ENCODE results near the gene LRP5. TPM values are rescaled to one million over a fixed set of nuclear protein-coding genes. Genes with fewer than 3 reads are reported as not detected.
A peak's percentile ranks its signal among the peaks of the same experiment; 100 is the strongest.

The LRP5 gene
- total RNA-seq, 1 experiment from 2014 or later: 48.8 TPM

DNA sequence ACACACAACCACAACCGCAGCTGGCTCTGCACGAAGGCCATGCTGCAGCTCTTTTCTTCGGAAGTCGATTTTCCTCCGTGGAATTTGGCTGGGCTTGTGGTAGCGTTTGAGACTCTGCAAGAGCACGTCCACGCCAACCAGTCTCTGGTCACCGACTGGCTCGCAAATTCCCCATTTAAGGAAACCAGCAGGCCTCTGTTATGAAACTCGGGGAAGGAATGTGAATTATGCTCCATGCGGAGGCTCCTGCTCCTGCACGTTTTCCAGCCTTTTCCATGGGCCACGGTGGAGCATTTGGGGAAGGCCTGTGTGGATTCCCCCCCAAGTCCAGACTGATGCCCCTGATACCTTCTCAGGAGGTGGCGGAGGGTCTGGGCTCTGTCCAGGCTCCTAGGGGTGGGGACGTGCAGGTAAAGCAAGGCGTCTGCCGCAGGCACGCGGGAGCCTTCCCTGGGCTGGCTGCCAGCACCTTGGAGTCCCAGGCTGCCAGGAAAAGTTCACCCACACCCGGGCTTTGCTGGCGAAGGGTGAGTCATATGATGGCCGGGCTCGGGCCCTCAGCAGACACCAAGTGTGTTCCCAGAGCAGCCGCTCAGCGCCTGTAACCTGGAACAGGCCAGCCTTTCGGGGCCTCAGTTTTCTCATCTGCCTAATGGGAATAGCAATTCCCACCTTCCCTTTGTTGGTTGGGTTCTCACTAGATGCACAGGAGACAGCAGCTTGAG, 41.9 kb downstream of the LRP5 start:
- POLR2A ChIA-PET: no interaction called here

DNA sequence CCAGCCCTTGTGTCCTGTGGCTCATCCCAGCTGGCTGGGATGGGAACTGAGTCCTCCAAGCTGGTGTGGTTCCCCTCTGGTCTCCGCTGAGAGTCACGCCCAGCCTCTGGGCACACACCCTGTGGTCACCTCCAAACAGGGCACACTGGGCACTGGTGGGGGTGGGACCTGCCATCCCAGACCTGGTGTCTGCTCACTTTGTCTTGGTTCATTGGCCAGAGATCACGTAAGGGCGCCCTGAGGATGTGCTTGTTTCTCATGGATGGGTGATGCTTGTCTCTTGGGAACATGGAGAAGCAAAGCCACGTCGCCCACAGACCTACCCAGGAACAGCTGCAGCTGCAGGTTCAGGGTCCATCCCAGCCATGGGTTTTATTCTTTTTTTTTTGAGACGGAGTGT, 43.1 kb downstream of the LRP5 start:
- ATAC-seq: no peak
- Mint-ChIP-seq H3K4me3 (no peak overlapping the region), H3K27ac (no peak overlapping the region), H3K36me3 (peaks cover 44% of the 10 kb centered on the region), H3K4me1 (peaks cover 9% of the 10 kb centered on the region), H3K9me3 (peaks cover 12% of the 10 kb centered on the region), H3K27me3 (ENCODE audit: low read depth) (no peaks in the 10 kb centered on the region)
- no peak for DNase-seq (ENCODE audit: low spot score)
- no peak for TF ChIP-seq TEAD1 (CRISPR knock-in tag; IDR thresholded peaks at IDR 0.05)
- no peak for TF ChIP-seq ZNF138 (CRISPR knock-in tag; conservative IDR thresholded peaks at IDR 0.05)
- TF ChIP-seq, protein P1, sequence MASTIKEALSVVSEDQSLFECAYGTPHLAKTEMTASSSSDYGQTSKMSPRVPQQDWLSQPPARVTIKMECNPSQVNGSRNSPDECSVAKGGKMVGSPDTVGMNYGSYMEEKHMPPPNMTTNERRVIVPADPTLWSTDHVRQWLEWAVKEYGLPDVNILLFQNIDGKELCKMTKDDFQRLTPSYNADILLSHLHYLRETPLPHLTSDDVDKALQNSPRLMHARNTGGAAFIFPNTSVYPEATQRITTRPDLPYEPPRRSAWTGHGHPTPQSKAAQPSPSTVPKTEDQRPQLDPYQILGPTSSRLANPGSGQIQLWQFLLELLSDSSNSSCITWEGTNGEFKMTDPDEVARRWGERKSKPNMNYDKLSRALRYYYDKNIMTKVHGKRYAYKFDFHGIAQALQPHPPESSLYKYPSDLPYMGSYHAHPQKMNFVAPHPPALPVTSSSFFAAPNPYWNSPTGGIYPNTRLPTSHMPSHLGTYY (CRISPR knock-in tag; IDR thresholded peaks at IDR 0.05): no peak
- no peak for TF ChIP-seq ZNF416 (CRISPR knock-in tag; IDR thresholded peaks at IDR 0.05)
- TF ChIP-seq, protein P2, sequence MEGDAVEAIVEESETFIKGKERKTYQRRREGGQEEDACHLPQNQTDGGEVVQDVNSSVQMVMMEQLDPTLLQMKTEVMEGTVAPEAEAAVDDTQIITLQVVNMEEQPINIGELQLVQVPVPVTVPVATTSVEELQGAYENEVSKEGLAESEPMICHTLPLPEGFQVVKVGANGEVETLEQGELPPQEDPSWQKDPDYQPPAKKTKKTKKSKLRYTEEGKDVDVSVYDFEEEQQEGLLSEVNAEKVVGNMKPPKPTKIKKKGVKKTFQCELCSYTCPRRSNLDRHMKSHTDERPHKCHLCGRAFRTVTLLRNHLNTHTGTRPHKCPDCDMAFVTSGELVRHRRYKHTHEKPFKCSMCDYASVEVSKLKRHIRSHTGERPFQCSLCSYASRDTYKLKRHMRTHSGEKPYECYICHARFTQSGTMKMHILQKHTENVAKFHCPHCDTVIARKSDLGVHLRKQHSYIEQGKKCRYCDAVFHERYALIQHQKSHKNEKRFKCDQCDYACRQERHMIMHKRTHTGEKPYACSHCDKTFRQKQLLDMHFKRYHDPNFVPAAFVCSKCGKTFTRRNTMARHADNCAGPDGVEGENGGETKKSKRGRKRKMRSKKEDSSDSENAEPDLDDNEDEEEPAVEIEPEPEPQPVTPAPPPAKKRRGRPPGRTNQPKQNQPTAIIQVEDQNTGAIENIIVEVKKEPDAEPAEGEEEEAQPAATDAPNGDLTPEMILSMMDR (IDR thresholded peaks at IDR 0.05): no peak
- TF ChIP-seq SP1 (CRISPR knock-in tag; conservative IDR thresholded peaks at IDR 0.05): no peak
- no peak for TF ChIP-seq EMX1 (CRISPR knock-in tag; IDR thresholded peaks at IDR 0.05)
- TF ChIP-seq JUN (CRISPR knock-in tag; IDR thresholded peaks at IDR 0.05): no peak
- TF ChIP-seq, protein P3, sequence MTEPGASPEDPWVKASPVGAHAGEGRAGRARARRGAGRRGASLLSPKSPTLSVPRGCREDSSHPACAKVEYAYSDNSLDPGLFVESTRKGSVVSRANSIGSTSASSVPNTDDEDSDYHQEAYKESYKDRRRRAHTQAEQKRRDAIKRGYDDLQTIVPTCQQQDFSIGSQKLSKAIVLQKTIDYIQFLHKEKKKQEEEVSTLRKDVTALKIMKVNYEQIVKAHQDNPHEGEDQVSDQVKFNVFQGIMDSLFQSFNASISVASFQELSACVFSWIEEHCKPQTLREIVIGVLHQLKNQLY (CRISPR knock-in tag; IDR thresholded peaks at IDR 0.05): no peak
- no peak for TF ChIP-seq JAZF1 (CRISPR knock-in tag; IDR thresholded peaks at IDR 0.05)
- TF ChIP-seq, protein P4, sequence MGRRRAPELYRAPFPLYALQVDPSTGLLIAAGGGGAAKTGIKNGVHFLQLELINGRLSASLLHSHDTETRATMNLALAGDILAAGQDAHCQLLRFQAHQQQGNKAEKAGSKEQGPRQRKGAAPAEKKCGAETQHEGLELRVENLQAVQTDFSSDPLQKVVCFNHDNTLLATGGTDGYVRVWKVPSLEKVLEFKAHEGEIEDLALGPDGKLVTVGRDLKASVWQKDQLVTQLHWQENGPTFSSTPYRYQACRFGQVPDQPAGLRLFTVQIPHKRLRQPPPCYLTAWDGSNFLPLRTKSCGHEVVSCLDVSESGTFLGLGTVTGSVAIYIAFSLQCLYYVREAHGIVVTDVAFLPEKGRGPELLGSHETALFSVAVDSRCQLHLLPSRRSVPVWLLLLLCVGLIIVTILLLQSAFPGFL (CRISPR knock-in tag; IDR thresholded peaks at IDR 0.05; ENCODE audit: borderline replicate concordance): no peak
- TF ChIP-seq, protein P5, sequence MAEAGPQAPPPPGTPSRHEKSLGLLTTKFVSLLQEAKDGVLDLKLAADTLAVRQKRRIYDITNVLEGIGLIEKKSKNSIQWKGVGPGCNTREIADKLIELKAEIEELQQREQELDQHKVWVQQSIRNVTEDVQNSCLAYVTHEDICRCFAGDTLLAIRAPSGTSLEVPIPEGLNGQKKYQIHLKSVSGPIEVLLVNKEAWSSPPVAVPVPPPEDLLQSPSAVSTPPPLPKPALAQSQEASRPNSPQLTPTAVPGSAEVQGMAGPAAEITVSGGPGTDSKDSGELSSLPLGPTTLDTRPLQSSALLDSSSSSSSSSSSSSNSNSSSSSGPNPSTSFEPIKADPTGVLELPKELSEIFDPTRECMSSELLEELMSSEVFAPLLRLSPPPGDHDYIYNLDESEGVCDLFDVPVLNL (CRISPR knock-in tag; IDR thresholded peaks at IDR 0.05; ENCODE audit: borderline replicate concordance, low read depth): no peak
- TF ChIP-seq, protein P6, sequence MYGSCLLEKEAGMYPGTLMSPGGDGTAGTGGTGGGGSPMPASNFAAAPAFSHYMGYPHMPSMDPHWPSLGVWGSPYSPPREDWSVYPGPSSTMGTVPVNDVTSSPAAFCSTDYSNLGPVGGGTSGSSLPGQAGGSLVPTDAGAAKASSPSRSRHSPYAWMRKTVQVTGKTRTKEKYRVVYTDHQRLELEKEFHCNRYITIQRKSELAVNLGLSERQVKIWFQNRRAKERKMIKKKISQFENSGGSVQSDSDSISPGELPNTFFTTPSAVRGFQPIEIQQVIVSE (CRISPR knock-in tag; IDR thresholded peaks at IDR 0.05; ENCODE audit: borderline replicate concordance): no peak
- no peak for TF ChIP-seq FOXP1 (CRISPR knock-in tag; IDR thresholded peaks at IDR 0.05; ENCODE audit: borderline replicate concordance)
- TF ChIP-seq ETV6 (CRISPR knock-in tag; IDR thresholded peaks at IDR 0.05): no peak
- TF ChIP-seq NR3C1 (CRISPR knock-in tag; conservative IDR thresholded peaks at IDR 0.05; ENCODE audit: low read depth): no peak
- no peak for TF ChIP-seq CREB1 (CRISPR knock-in tag; IDR thresholded peaks at IDR 0.05)
- TF ChIP-seq, protein P7, sequence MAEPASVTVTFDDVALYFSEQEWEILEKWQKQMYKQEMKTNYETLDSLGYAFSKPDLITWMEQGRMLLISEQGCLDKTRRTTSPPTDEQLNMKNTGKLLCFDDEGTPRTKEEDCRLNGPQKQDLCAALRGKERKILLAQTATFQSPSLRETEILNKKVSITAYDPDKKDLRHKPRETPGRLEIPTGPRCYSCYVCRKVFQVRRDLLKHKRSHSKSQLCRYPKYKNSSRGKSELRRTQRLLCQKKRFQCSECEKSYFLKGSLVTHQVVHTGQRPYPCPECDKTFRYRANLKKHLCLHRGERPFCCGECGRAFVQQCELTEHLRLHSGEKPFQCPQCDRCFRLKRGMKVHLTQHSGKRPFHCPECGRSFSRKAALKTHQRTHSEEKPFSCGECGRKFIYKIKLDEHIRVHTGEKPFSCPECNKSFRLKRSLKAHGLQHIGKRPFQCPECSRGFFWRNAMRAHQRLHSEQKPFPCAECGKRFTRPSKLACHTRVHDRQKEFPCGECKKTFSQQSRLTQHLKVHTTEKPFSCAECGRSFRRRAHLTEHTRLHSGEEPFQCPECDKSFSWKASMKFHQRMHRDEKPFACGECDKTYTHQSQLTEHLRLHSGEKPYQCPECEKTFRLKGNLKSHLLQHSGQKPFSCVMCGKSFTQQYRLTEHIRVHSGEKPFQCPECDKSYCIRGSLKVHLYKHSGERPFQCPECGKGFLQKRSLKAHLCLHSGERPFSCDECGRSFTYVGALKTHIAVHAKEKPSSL (CRISPR knock-in tag; conservative IDR thresholded peaks at IDR 0.05): no peak
- no peak for TF ChIP-seq ZNF423 (CRISPR knock-in tag; IDR thresholded peaks at IDR 0.05)
- no peak for TF ChIP-seq NFYB (CRISPR knock-in tag; conservative IDR thresholded peaks at IDR 0.05; ENCODE audit: low read depth)
- ChIA-PET CTCF (interaction anchor here (1.0 to 1.4 kb wide), 2 partner anchors 27 to 30 kb away, joined by 3 to 5 read pairs; no protein-coding TSS in a partner anchor), POLR2A (no interaction called here)

More for the DNA sequence above, 41.9 kb downstream of the LRP5 start:
- H3K27ac Mint-ChIP-seq: peak overlapping the region; percentile 87
- CTCF ChIA-PET: interaction anchor here (0.6 to 1.4 kb wide), 3 partner anchors 26 to 29 kb away, joined by 3 to 5 read pairs (median 4); no protein-coding TSS in a partner anchor
- peaks cover 11% of the 10 kb centered on the region for H3K9me3 Mint-ChIP-seq
- H3K36me3 Mint-ChIP-seq: peaks cover 38% of the 10 kb centered on the region
- no peak; the same call in 1 of the 2 replicates for ATAC-seq
- DNase-seq (ENCODE audit: low spot score): no peak
- TF ChIP-seq NR2C2 (CRISPR knock-in tag; IDR thresholded peaks at IDR 0.05) (no peak), GTF2I (CRISPR knock-in tag; conservative IDR thresholded peaks at IDR 0.05) (peak; percentile 86)
- H3K4me3 Mint-ChIP-seq: no peak overlapping the region
- peaks cover 9% of the 10 kb centered on the region for H3K4me1 Mint-ChIP-seq
- H3K27me3 Mint-ChIP-seq (ENCODE audit: low read depth): no peaks in the 10 kb centered on the region

Data from WTC11 (cell line).